ENCODE results near the gene ENOX2. TPM values are rescaled to one million over a fixed set of nuclear protein-coding genes. Genes with fewer than 3 reads are reported as not detected.
A peak's percentile ranks its signal among the peaks of the same experiment; 100 is the strongest.

The ENOX2 gene
- total RNA-seq, 1 donor from 2014 or later, result 13.6 TPM

DNA sequence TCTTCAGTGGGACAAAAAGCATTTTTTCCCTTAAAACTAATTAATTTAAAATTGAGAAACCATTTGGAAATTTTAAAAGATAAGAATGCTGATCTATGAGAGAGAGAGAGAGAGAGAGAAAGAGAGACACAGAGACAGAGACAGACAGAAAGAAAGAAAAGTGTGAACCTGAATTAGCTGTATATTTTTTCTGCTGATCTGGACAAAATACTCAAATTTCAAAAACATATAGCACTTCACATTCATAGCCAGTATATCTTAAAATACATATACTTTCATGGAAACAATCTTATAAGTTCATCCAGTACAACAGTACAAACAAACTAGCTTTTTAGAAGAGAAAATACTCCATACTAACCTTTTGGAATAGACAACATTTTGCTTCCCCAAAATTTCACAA is 18.4 kb downstream of the ENOX2 start:
- no peaks in the 10 kb centered on the region for H3K9me3 Mint-ChIP-seq (ENCODE audit: unreplicated experiment)
- no peaks in the 10 kb centered on the region for H3K27me3 Mint-ChIP-seq (ENCODE audit: unreplicated experiment)
- no peak overlapping the region for H3K27ac Mint-ChIP-seq (ENCODE audit: unreplicated experiment)
- no peak for DNase-seq (ENCODE audit: extremely low spot score, unreplicated experiment)
- no peaks in the 10 kb centered on the region for H3K36me3 Mint-ChIP-seq (ENCODE audit: unreplicated experiment)
- H3K4me1 Mint-ChIP-seq (ENCODE audit: unreplicated experiment), result peaks cover 16% of the 10 kb centered on the region
- no peak for TF ChIP-seq CTCF (IDR thresholded peaks at IDR 0.05)
- no peak overlapping the region for H3K4me3 Mint-ChIP-seq (ENCODE audit: unreplicated experiment)

GRCh38 chrX:130879869-130880268 is 23.1 kb downstream of the ENOX2 start:
- no peaks in the 10 kb centered on the region for H3K27me3 Mint-ChIP-seq (ENCODE audit: unreplicated experiment)
- no peak for TF ChIP-seq CTCF (IDR thresholded peaks at IDR 0.05)
- H3K36me3 Mint-ChIP-seq (ENCODE audit: unreplicated experiment), result no peaks in the 10 kb centered on the region
- H3K4me3 Mint-ChIP-seq (ENCODE audit: unreplicated experiment), result no peak overlapping the region
- peaks cover 25% of the 10 kb centered on the region for H3K4me1 Mint-ChIP-seq (ENCODE audit: unreplicated experiment)
- no peak for DNase-seq (ENCODE audit: extremely low spot score, unreplicated experiment)
- H3K9me3 Mint-ChIP-seq (ENCODE audit: unreplicated experiment), result peaks cover 8% of the 10 kb centered on the region
- H3K27ac Mint-ChIP-seq (ENCODE audit: unreplicated experiment), result peak overlapping the region; percentile 50

DNA sequence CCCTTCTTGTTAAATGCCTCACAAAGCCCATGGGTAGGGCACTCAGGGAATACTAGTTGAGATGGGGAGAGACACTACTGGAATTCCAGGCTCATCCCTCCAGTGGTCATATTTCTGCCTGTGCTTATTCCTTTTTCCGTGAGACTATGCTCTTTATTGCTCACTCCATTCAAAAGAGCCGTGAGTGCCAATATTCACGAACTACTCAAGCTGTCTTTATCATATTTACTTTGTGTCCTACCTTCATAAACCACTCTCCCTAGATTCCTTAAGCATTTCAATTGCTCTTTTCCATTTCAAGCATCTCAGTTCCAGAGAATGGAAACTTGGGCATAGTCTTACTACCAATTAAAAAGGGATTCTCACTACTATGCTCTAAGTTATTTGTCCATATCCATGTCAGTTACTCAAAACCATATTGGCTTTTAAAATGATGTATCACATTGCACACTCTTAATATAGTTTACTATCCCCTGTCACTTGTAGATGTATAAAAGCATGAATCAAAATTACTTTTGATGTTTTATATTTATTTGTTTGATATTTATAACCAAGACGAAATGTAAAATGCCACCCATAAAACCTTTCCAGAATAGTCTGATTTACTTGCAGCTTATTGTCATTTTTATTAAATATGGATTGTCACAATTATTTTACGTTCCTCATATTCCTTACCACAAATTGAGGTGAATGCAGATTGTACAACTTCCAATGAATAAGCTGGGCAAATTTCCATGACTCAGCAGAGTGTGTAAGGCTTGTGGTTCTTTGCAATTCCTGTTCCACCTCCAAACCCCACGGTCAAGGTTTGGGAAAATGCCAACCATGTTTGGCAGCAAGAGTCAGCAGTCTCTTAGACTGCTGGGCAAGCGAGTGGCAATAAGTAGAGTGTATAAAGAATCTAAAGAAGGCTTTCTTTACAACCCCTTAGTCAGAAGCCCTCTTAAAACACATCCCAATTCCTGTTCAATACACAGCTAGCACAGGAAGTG is 24.4 kb downstream of the ENOX2 start:
- no peak for DNase-seq (ENCODE audit: extremely low spot score, unreplicated experiment)
- Mint-ChIP-seq H3K27me3 (ENCODE audit: unreplicated experiment) (no peaks in the 10 kb centered on the region), H3K4me1 (ENCODE audit: unreplicated experiment) (peaks cover 29% of the 10 kb centered on the region), H3K36me3 (ENCODE audit: unreplicated experiment) (no peaks in the 10 kb centered on the region), H3K27ac (ENCODE audit: unreplicated experiment) (no peak overlapping the region), H3K9me3 (ENCODE audit: unreplicated experiment) (peaks cover 8% of the 10 kb centered on the region), H3K4me3 (ENCODE audit: unreplicated experiment) (no peak overlapping the region)
- no peak for TF ChIP-seq CTCF (IDR thresholded peaks at IDR 0.05)

DNA sequence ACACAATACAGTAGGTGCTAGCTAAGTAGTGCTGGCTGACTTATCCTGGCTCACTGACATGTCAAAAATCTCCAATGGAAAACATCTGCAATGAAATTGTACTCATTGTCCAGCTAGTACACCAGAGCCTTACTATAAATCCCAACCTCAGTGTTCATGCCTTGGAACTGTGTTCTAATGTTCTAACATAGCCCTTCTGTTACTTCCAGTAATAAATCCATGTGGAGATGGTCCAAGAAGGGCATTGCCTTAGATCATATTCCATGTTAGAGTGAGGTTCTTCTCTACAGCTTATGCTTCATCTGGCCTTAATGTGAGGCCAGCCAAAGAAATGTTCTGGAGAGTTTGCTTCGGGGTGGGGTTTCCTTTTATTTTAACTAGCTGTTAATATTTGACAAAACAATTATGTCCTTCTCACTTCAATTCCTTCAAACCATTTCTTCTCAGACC is 25.1 kb downstream of the ENOX2 start:
- H3K4me3 Mint-ChIP-seq (ENCODE audit: unreplicated experiment), result no peak overlapping the region
- H3K27me3 Mint-ChIP-seq (ENCODE audit: unreplicated experiment), result no peaks in the 10 kb centered on the region
- H3K27ac Mint-ChIP-seq (ENCODE audit: unreplicated experiment), result no peak overlapping the region
- no peak for TF ChIP-seq CTCF (IDR thresholded peaks at IDR 0.05)
- no peak for DNase-seq (ENCODE audit: extremely low spot score, unreplicated experiment)
- no peaks in the 10 kb centered on the region for H3K36me3 Mint-ChIP-seq (ENCODE audit: unreplicated experiment)
- peaks cover 8% of the 10 kb centered on the region for H3K9me3 Mint-ChIP-seq (ENCODE audit: unreplicated experiment)
- peaks cover 29% of the 10 kb centered on the region for H3K4me1 Mint-ChIP-seq (ENCODE audit: unreplicated experiment)

DNA sequence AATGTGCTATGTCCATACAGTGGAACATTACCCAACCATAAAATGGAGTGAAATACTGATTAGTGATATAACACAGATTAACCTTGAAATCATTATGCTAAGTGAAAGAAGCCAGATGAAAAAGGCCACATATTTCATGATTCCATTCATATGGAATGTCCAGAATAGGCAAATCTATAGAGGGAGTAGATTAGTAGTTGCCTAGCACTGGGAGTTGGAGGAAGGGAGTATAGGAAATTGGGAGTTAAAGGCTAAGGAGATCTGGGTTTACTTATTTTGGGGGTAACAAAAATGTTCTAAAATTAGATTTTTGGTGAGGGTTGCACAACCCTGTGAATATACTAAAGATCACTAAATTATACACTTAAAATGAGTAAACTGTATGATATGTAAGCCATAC is 26.8 kb downstream of the ENOX2 start:
- H3K4me1 Mint-ChIP-seq (ENCODE audit: unreplicated experiment), result peaks cover 29% of the 10 kb centered on the region
- no peak for TF ChIP-seq CTCF (IDR thresholded peaks at IDR 0.05)
- no peaks in the 10 kb centered on the region for H3K27me3 Mint-ChIP-seq (ENCODE audit: unreplicated experiment)
- no peak for DNase-seq (ENCODE audit: extremely low spot score, unreplicated experiment)
- peaks cover 8% of the 10 kb centered on the region for H3K9me3 Mint-ChIP-seq (ENCODE audit: unreplicated experiment)
- no peaks in the 10 kb centered on the region for H3K36me3 Mint-ChIP-seq (ENCODE audit: unreplicated experiment)
- H3K4me3 Mint-ChIP-seq (ENCODE audit: unreplicated experiment), result no peak overlapping the region
- no peak overlapping the region for H3K27ac Mint-ChIP-seq (ENCODE audit: unreplicated experiment)

All from osteocyte (in vitro differentiated cells).